DOHH2 (cell line): ENCODE measurements around the gene TBC1D24.
"Not testable (repeated sequence)": the region's sequence is repeated elsewhere in the genome, so short reads cannot be mapped to it uniquely, and the experiment has no call there.

ENCODE experiments used
- H3F3A ChIP-seq: fragments of 200-600 bp; sonication (generic), shearing (Covaris generic); 2 replicates; pipeline ENCODE4 v1.6.0; 2016; ENCODE audit warnings: antibody characterized with exemption, mild to moderate bottlenecking; ENCODE audit not compliant: control insufficient read depth, insufficient read depth
- H3K27ac ChIP-seq: fragments of 200-600 bp; sonication (generic); 2 replicates; pipeline ENCODE4 v1.5.1; 2014; ENCODE audit warnings: low read depth, mild to moderate bottlenecking, low read length, moderate library complexity
- H3K27me3 ChIP-seq: fragments of 200-600 bp; sonication (generic); 2 replicates; pipeline ENCODE4 v1.6.1; 2014; ENCODE audit warnings: mild to moderate bottlenecking, low read length, mixed read lengths; ENCODE audit not compliant: control insufficient read depth
- H3K36me3 ChIP-seq: fragments of 200-600 bp; sonication (generic); 2 replicates; pipeline ENCODE4 v1.6.1; 2014; ENCODE audit warnings: mild to moderate bottlenecking, low read length, moderate library complexity, mixed read lengths; ENCODE audit not compliant: control insufficient read depth
- H3K4me1 ChIP-seq: fragments of 200-600 bp; sonication (generic); 2 replicates; pipeline ENCODE4 v1.6.1; 2014; ENCODE audit warnings: mild to moderate bottlenecking, low read length, mixed read lengths; ENCODE audit not compliant: control insufficient read depth
- H3K4me2 ChIP-seq: fragments of 200-600 bp; sonication (generic); 2 replicates; pipeline ENCODE4 v1.6.0; 2014; ENCODE audit warnings: mild to moderate bottlenecking, low read length, moderate library complexity
- H3K4me3 ChIP-seq: fragments of 200-600 bp; sonication (generic); 2 replicates; pipeline ENCODE4 v1.5.1; 2014; ENCODE audit warnings: mild to moderate bottlenecking, low read length, mixed read lengths
- H3K79me2 ChIP-seq: fragments of 200-600 bp; sonication (generic); 2 replicates; pipeline ENCODE4 v1.6.1; 2014; ENCODE audit warnings: mild to moderate bottlenecking, low read length, mixed read lengths; ENCODE audit not compliant: control insufficient read depth
- H3K9me2 ChIP-seq: fragments of 200-600 bp; sonication (generic); replicated peaks from 2 replicates; pipeline ENCODE4 v1.6.1; 2014; ENCODE audit warnings: mild to moderate bottlenecking, low read length, mixed read lengths; ENCODE audit not compliant: control insufficient read depth
- H3K9me3 ChIP-seq: fragments of 200-600 bp; sonication (generic); 2 replicates; pipeline ENCODE4 v1.6.1; 2014; ENCODE audit warnings: antibody characterized with exemption, low read length, mixed read lengths; ENCODE audit not compliant: control insufficient read depth, insufficient read depth
- H4K20me1 ChIP-seq: fragments of 200-600 bp; sonication (generic); 2 replicates; pipeline ENCODE4 v1.6.0; 2014; ENCODE audit warnings: low read depth, mild to moderate bottlenecking, antibody characterized with exemption, low read length, moderate library complexity; ENCODE audit not compliant: control insufficient read depth, insufficient read depth
- CTCF ChIP-seq: fragments of 200-600 bp; sonication (generic); IDR thresholded peaks from one replicate; pipeline ENCODE4 v1.5.1; 2014; ENCODE audit warnings: antibody characterized with exemption, mild to moderate bottlenecking, low read depth, low read length; ENCODE audit not compliant: poor library complexity, severe bottlenecking
- EZH2phosphoT487 ChIP-seq: fragments of 200-600 bp; sonication (generic); IDR thresholded peaks from 2 replicates; pipeline ENCODE4 v1.6.1; 2017; ENCODE audit warnings: borderline replicate concordance, mild to moderate bottlenecking, antibody characterized with exemption, low read length, moderate library complexity, mixed read lengths

The TBC1D24 gene

GRCh38 chr16:2476741-2477140, 1.8 kb downstream of the TBC1D24 start:
- Histone ChIP-seq H3K4me2 (peak overlapping the region; percentile 88), H4K20me1 (peaks cover 21% of the 10 kb centered on the region; the same call in 1 of the 2 replicates), H3K27me3 (no peaks in the 10 kb centered on the region), H3K4me3 (no peak overlapping the region), H3K4me1 (peaks cover 34% of the 10 kb centered on the region), H3F3A (no peaks in the 10 kb centered on the region), H3K36me3 (peaks cover 14% of the 10 kb centered on the region), H3K79me2 (peaks cover 87% of the 10 kb centered on the region), H3K9me2 (no peaks in the 10 kb centered on the region), H3K9me3 (no peaks in the 10 kb centered on the region), H3K27ac (no peak overlapping the region)
- TF ChIP-seq CTCF (no peak), EZH2phosphoT487 (no peak)

GRCh38 chr16:2477327-2477726, 2.4 kb downstream of the TBC1D24 start:
- Histone ChIP-seq H3K4me3 (no peak overlapping the region), H3K9me3 (no peaks in the 10 kb centered on the region), H3K4me1 (peaks cover 28% of the 10 kb centered on the region), H3K4me2 (no peak overlapping the region), H3K36me3 (peaks cover 14% of the 10 kb centered on the region), H3K27ac (no peak overlapping the region), H3F3A (no peaks in the 10 kb centered on the region), H3K9me2 (no peaks in the 10 kb centered on the region), H3K79me2 (peaks cover 90% of the 10 kb centered on the region), H4K20me1 (peaks cover 21% of the 10 kb centered on the region; the same call in 1 of the 2 replicates), H3K27me3 (no peaks in the 10 kb centered on the region)
- TF ChIP-seq EZH2phosphoT487: no peak
- TF ChIP-seq CTCF: no peak

DNA sequence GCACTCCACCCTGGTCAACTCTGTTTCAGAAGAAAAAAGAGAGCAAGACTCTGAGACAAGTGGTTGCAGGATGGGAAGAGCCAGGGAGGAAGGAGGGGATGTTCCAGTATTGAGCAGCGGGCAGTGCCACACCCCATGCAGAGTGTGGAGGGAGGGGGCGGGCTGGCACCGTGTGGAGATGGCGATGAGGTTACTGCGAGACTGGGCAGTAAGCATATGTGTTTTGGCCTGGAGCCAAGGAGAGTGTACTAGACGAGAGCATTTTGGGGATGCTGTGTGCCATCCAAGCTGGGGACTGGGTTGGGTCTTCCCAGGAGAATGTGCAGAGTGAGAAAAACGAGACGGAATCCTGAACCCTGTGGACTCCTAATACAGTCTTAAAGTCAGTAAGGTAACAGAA, 3.4 kb downstream of the TBC1D24 start:
- H3K4me2 ChIP-seq: no peak overlapping the region
- TF ChIP-seq EZH2phosphoT487 (no peak), CTCF (no peak)
- no peaks in the 10 kb centered on the region for H3K27me3 ChIP-seq
- H3K36me3 ChIP-seq: peaks cover 14% of the 10 kb centered on the region
- no peaks in the 10 kb centered on the region for H3K9me3 ChIP-seq
- H4K20me1 ChIP-seq: peaks cover 21% of the 10 kb centered on the region; the same call in 1 of the 2 replicates
- H3F3A ChIP-seq: no peaks in the 10 kb centered on the region
- H3K4me1 ChIP-seq: peaks cover 18% of the 10 kb centered on the region
- H3K9me2 ChIP-seq: no peaks in the 10 kb centered on the region
- H3K27ac ChIP-seq: no peak overlapping the region
- peaks cover 83% of the 10 kb centered on the region for H3K79me2 ChIP-seq
- H3K4me3 ChIP-seq: no peak overlapping the region

DNA sequence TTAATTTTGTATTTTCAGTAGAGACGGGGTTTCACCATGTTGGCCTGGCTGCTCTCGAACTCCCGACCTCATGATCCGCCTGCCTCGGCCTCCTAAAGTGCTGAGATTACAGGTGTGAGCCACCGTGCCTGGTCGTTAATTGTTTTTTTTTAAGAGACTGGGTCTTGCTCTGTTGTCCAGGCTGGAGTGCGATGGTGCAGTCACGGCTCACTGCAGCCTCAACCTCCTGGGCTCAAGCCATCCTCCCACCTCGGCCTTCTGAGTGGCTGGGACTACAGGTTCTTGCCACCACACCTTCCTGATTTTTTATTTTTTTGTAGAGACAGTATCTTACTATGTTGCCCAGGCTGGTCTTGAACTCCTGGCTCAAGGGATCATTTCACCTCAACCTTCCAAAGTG, 5.1 kb downstream of the TBC1D24 start:
- not testable (repeated sequence) for H3K27me3 ChIP-seq, H3F3A ChIP-seq, H3K4me3 ChIP-seq, H3K9me3 ChIP-seq, H3K4me2 ChIP-seq, H3K36me3 ChIP-seq, H3K9me2 ChIP-seq, H3K27ac ChIP-seq
- Histone ChIP-seq H4K20me1 (peaks cover 21% of the 10 kb centered on the region; the same call in 1 of the 2 replicates), H3K4me1 (peaks cover 15% of the 10 kb centered on the region), H3K79me2 (peaks cover 74% of the 10 kb centered on the region)
